CD14-positive monocyte (primary cell): ENCODE measurements around the gene AGAP1. TPM values are rescaled to one million over a fixed set of nuclear protein-coding genes. Genes with fewer than 3 reads are reported as not detected.

Source experiments
- DNase-seq, 3 donors: peaks; one replicate each; pipeline ENCODE4 v3.0.0-alpha.2; 2011 to 2022
- H2AFZ ChIP-seq: 2 replicates; pipeline ENCODE4 v1.6.0; 2012; ENCODE audit warnings: mild to moderate bottlenecking, low read depth, low read length, inconsistent platforms; ENCODE audit not compliant: insufficient read depth, poor library complexity, severe bottlenecking
- H3K27ac ChIP-seq, 2 donors: 1 replicate in 1 of 2; 2 replicates in 1 of 2; pipeline ENCODE4 v1.5.1; 2012 to 2013; ENCODE audit warnings: low read length in 2 of 2, control low read depth in 1 of 2, inconsistent platforms in 1 of 2, low read depth in 1 of 2, mild to moderate bottlenecking in 1 of 2
- H3K27me3 ChIP-seq, 2 donors: one replicate each; pipeline versions ENCODE4 v1.6.0 to v1.6.1; 2011 to 2013; ENCODE audit warnings: low read length in 2 of 2; ENCODE audit not compliant: control insufficient read depth in 2 of 2, insufficient read depth in 2 of 2
- H3K36me3 ChIP-seq, 2 donors: replicated peaks in 1 of 2; 1 replicate in 1 of 2; 2 replicates in 1 of 2; pipeline versions ENCODE4 v1.5.1 to v1.6.1; 2012 to 2013; ENCODE audit warnings: low read length in 2 of 2, control low read depth in 1 of 2, inconsistent platforms in 1 of 2, mild to moderate bottlenecking in 1 of 2; ENCODE audit not compliant: insufficient read depth in 2 of 2, control insufficient read depth in 1 of 2
- H3K4me1 ChIP-seq, 2 donors: 1 replicate in 1 of 2; 2 replicates in 1 of 2; pipeline versions ENCODE4 v1.5.1 to v1.6.1; 2012 to 2013; ENCODE audit warnings: low read length in 2 of 2, control low read depth in 1 of 2, inconsistent platforms in 1 of 2, mild to moderate bottlenecking in 1 of 2, moderate library complexity in 1 of 2; ENCODE audit not compliant: insufficient read depth in 2 of 2, control insufficient read depth in 1 of 2
- H3K4me2 ChIP-seq: replicated peaks from 2 replicates; pipeline ENCODE3; 2012; ENCODE audit warnings: low read length, moderate library complexity, mild to moderate bottlenecking; ENCODE audit not compliant: poor library complexity, severe bottlenecking; ENCODE audit errors: extremely low read depth
- H3K4me3 ChIP-seq, 3 experiments: fragments of 200-600 bp in 1 of 3; sonication (generic) in 1 of 3; replicated peaks in 1 of 3; 1 replicate in 2 of 3; 2 replicates in 1 of 3; pipeline ENCODE4 v1.5.1; 2011 to 2013; ENCODE audit warnings: low read length in 3 of 3, mild to moderate bottlenecking in 3 of 3, control low read depth in 2 of 3, low read depth in 2 of 3, inconsistent platforms in 1 of 3, moderate library complexity in 1 of 3
- H3K79me2 ChIP-seq: 2 replicates; pipeline ENCODE4 v1.6.0; 2012; ENCODE audit warnings: mild to moderate bottlenecking, control low read depth, inconsistent platforms, low read length, moderate library complexity; ENCODE audit not compliant: insufficient read depth
- H3K9ac ChIP-seq: 2 replicates; pipeline ENCODE4 v1.6.0; 2017; ENCODE audit warnings: low read length, mild to moderate bottlenecking; ENCODE audit not compliant: insufficient read depth, poor library complexity, severe bottlenecking
- H3K9me3 ChIP-seq, 2 donors: replicated peaks in 1 of 2; 1 replicate in 1 of 2; 2 replicates in 1 of 2; pipeline versions ENCODE4 v1.5.1 to v1.6.1; 2012 to 2013; ENCODE audit warnings: low read length in 2 of 2, control low read depth in 1 of 2; ENCODE audit not compliant: control insufficient read depth in 1 of 2, insufficient read depth in 1 of 2
- H4K20me1 ChIP-seq: 2 replicates; pipeline ENCODE4 v1.6.0; 2012; ENCODE audit warnings: mild to moderate bottlenecking, low read length, control low read depth, moderate library complexity; ENCODE audit not compliant: insufficient read depth
- H3K27ac Mint-ChIP-seq, 7 donors: one replicate each; pipeline ENCODE4 v1.8.0; 2020; ENCODE audit warnings: mild to moderate bottlenecking in 7 of 7, mixed read lengths in 7 of 7, moderate library complexity in 6 of 7, inconsistent platforms in 2 of 7
- H3K27me3 Mint-ChIP-seq, 3 donors: one replicate each; pipeline ENCODE4 v1.8.0; 2021 to 2022; ENCODE audit warnings: low read depth in 3 of 3, mild to moderate bottlenecking in 3 of 3, mixed read lengths in 3 of 3, moderate library complexity in 3 of 3, inconsistent platforms in 1 of 3
- H3K36me3 Mint-ChIP-seq, 2 donors: one replicate each; pipeline ENCODE4 v1.8.0; 2020; ENCODE audit warnings: mixed read lengths in 2 of 2, inconsistent platforms in 1 of 2, mild to moderate bottlenecking in 1 of 2
- H3K4me1 Mint-ChIP-seq: one replicate; pipeline ENCODE4 v1.8.0; 2020; ENCODE audit warnings: mild to moderate bottlenecking, mixed read lengths
- H3K4me3 Mint-ChIP-seq, 2 donors: one replicate each; pipeline ENCODE4 v1.8.0; 2020; ENCODE audit warnings: mild to moderate bottlenecking in 2 of 2, mixed read lengths in 2 of 2, moderate library complexity in 1 of 2
- H3K9me3 Mint-ChIP-seq, 7 donors: one replicate each; pipeline ENCODE4 v1.8.0; 2020 to 2022; ENCODE audit warnings: mixed read lengths in 7 of 7, mild to moderate bottlenecking in 6 of 7, moderate library complexity in 6 of 7, inconsistent platforms in 2 of 7
- WGBS: methylation state at CpG from one replicate; pipeline ENCODE4 v1.1.5; 2013; ENCODE audit warnings: missing lambda C conversion rate; ENCODE audit not compliant: insufficient coverage; 5-methylcytosine and 5-hydroxymethylcytosine counted together
- intact Hi-C, 2 donors: fragments of 100-400 bp; cut with micrococcal nuclease; formaldehyde crosslinking; loops; one replicate each; pipeline versions ENCODE4 v1.15.0 to v1.15.1; 2023
- polyA plus RNA-seq, 3 donors: library from polyadenylated mRNA; depleted of rRNA in 1 of 3; unstranded in 2 of 3; stranded (reverse) in 1 of 3; fragments of 300-500 nt in 2 of 3; fragments of >200 nt in 1 of 3; fragmentation: Illumina TruSeq in 2 of 3; gene quantifications; 1 replicate in 2 of 3; 2 replicates in 1 of 3; pipeline ENCODE4 v1.2.3, GENCODE V29; 2012 to 2021
- TF ChIP-seq, protein P1 (sequence below): fragments of 200-600 bp; IDR thresholded peaks from one replicate; pipeline ENCODE4 v1.8.0; 2022; ENCODE audit warnings: antibody characterized with exemption, mild to moderate bottlenecking

The AGAP1 gene
- polyA plus RNA-seq, 3 donors = 0.12 TPM; not detected in 2

DNA sequence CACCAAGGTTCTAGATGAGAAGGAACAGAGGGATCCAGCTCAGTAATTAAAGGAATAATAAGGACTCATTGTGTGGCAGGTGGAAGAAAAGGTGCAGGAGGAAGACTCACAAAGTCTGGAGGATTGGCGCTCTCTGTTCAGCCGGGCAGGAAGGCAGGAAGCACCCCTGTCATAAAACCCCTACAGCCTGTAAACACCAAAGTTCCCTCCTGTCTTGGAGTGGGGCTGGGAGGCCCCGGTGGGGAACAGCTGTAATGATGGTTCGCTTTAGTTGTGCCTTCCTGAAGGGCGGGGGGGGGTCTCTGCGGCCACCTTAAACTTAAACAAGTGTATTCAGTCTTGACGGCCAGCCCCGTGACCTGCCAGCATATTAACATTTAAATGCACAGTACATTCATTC lies 590.1 kb downstream of the AGAP1 start:
- no peak overlapping the region for H2AFZ ChIP-seq
- intact Hi-C loops = no loop called here
- Mint-ChIP-seq H3K4me3 (no peak overlapping the region), H3K9me3 (peaks cover 0 to 6% (median 0%) of the 10 kb centered on the region in 7 donors), H3K27me3 (peaks cover 1 to 5% (median 3%) of the 10 kb centered on the region in 3 donors), H3K4me1 (no peaks in the 10 kb centered on the region), H3K36me3 (no peaks in the 10 kb centered on the region), H3K27ac (peak overlapping the region in 1 of 7 donors; percentile 9)
- H3K79me2 ChIP-seq = no peaks in the 10 kb centered on the region
- TF ChIP-seq, protein P1, sequence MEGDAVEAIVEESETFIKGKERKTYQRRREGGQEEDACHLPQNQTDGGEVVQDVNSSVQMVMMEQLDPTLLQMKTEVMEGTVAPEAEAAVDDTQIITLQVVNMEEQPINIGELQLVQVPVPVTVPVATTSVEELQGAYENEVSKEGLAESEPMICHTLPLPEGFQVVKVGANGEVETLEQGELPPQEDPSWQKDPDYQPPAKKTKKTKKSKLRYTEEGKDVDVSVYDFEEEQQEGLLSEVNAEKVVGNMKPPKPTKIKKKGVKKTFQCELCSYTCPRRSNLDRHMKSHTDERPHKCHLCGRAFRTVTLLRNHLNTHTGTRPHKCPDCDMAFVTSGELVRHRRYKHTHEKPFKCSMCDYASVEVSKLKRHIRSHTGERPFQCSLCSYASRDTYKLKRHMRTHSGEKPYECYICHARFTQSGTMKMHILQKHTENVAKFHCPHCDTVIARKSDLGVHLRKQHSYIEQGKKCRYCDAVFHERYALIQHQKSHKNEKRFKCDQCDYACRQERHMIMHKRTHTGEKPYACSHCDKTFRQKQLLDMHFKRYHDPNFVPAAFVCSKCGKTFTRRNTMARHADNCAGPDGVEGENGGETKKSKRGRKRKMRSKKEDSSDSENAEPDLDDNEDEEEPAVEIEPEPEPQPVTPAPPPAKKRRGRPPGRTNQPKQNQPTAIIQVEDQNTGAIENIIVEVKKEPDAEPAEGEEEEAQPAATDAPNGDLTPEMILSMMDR = no peak
- no peaks in the 10 kb centered on the region for H3K4me1 ChIP-seq
- H3K36me3 ChIP-seq = no peaks in the 10 kb centered on the region
- no peak overlapping the region for H3K9ac ChIP-seq
- no peak for DNase-seq
- no peak overlapping the region for H3K4me2 ChIP-seq
- H3K27ac ChIP-seq = no peak overlapping the region
- H3K27me3 ChIP-seq = no peaks in the 10 kb centered on the region
- no peaks in the 10 kb centered on the region for H3K9me3 ChIP-seq
- no peaks in the 10 kb centered on the region for H4K20me1 ChIP-seq
- no peak overlapping the region for H3K4me3 ChIP-seq
- WGBS = 20% methylated on average over 1 of the region's 8 CpGs

DNA sequence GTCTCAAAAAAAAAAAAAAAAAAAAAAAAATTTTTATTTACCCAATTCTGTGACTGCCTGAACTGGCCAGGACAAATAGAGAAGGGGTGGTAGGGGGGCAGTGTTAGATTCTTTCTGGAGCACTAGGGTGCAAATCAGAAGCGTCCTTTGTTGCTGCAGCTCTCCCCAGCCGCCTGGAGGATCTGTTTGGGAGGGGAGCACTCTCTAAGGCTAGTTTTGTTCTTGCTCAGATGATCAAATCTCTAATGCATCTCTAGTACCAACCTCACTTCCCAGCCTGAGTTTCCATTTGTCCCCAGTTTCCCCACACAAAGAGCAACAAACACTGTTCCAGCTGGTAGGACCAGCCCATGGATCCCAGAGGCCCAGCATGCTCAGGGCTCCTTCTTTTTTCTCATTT lies 591.4 kb downstream of the AGAP1 start:
- H3K4me1 ChIP-seq = no peaks in the 10 kb centered on the region
- no peaks in the 10 kb centered on the region for H3K36me3 ChIP-seq
- H3K4me2 ChIP-seq = no peak overlapping the region
- WGBS = no CpG with 5 or more reads among the region's 2 CpGs
- Mint-ChIP-seq H3K9me3 (peaks cover 0 to 6% (median 0%) of the 10 kb centered on the region in 7 donors), H3K27ac (no peak overlapping the region), H3K4me1 (no peaks in the 10 kb centered on the region), H3K36me3 (no peaks in the 10 kb centered on the region), H3K27me3 (peaks cover 1 to 5% (median 2%) of the 10 kb centered on the region in 3 donors), H3K4me3 (no peak overlapping the region)
- TF ChIP-seq, protein P1 = no peak
- H3K9me3 ChIP-seq = no peaks in the 10 kb centered on the region
- H3K9ac ChIP-seq = no peak overlapping the region
- DNase-seq = no peak
- no peaks in the 10 kb centered on the region for H4K20me1 ChIP-seq
- intact Hi-C loops = no loop called here
- H3K79me2 ChIP-seq = no peaks in the 10 kb centered on the region
- H3K27me3 ChIP-seq = no peaks in the 10 kb centered on the region
- H3K4me3 ChIP-seq = no peak overlapping the region
- H2AFZ ChIP-seq = no peak overlapping the region
- no peak overlapping the region for H3K27ac ChIP-seq
